Activated CD4-positive, alpha-beta T cell treated with anti-CD3 and anti-CD28 coated beads, Interleukin-2, amount 50 U/mL, for 16 hours (primary cell): ENCODE measurements around the gene KANSL1.
"Not testable (repeated sequence)": the region's sequence is repeated elsewhere in the genome, so short reads cannot be mapped to it uniquely, and the experiment has no call there.

Experiments used
- DNase-seq: peaks from one replicate; pipeline ENCODE4 v3.0.0-alpha.2; 2020

The KANSL1 gene

GRCh38 chr17:46033392-46033791 is 159.8 kb downstream of the KANSL1 start:
- DNase-seq: no peak

GRCh38 chr17:46032909-46033308 is 160.3 kb downstream of the KANSL1 start:
- DNase-seq: no peak

- no peak for DNase-seq
Measured at GRCh38 chr17:46031920-46032319, 161.3 kb downstream of the KANSL1 start.

GRCh38 chr17:46031440-46031839 is 161.8 kb downstream of the KANSL1 start:
- no peak for DNase-seq

GRCh38 chr17:46030752-46031151 is 162.5 kb downstream of the KANSL1 start:
- no peak for DNase-seq

GRCh38 chr17:46029627-46030026 is 163.6 kb downstream of the KANSL1 start:
- no peak for DNase-seq

GRCh38 chr17:46028981-46029565 is 164.2 kb downstream of the KANSL1 start:
- DNase-seq: no peak

GRCh38 chr17:46028374-46028773 is 164.9 kb downstream of the KANSL1 start:
- no peak for DNase-seq

- no peak for DNase-seq
Measured at GRCh38 chr17:46027976-46028325, 165.3 kb downstream of the KANSL1 start.

- no peak for DNase-seq
Measured at GRCh38 chr17:46027048-46027975, 165.9 kb downstream of the KANSL1 start.

GRCh38 chr17:46026166-46027047 is 166.8 kb downstream of the KANSL1 start:
- no peak for DNase-seq

- DNase-seq: no peak
Measured at GRCh38 chr17:46025510-46026165, 167.6 kb downstream of the KANSL1 start.

GRCh38 chr17:46025060-46025459 is 168.2 kb downstream of the KANSL1 start:
- no peak for DNase-seq

- DNase-seq: no peak
Measured at GRCh38 chr17:46024590-46024989, 168.6 kb downstream of the KANSL1 start.

- no peak for DNase-seq
Measured at GRCh38 chr17:46023783-46024388, 169.3 kb downstream of the KANSL1 start.

GRCh38 chr17:46023366-46023765 is 169.9 kb downstream of the KANSL1 start:
- DNase-seq: not testable (repeated sequence)

GRCh38 chr17:46020998-46021397 is 172.2 kb downstream of the KANSL1 start:
- no peak for DNase-seq

GRCh38 chr17:46020023-46020761 is 173.0 kb downstream of the KANSL1 start:
- peak; percentile 41 for DNase-seq

- not testable (repeated sequence) for DNase-seq
Measured at GRCh38 chr17:46019408-46019925, 173.8 kb downstream of the KANSL1 start.

GRCh38 chr17:46013502-46014165 is 179.6 kb downstream of the KANSL1 start:
- no peak for DNase-seq

GRCh38 chr17:46013127-46013501 is 180.1 kb downstream of the KANSL1 start:
- no peak for DNase-seq
